Immature natural killer cell (primary cell): ENCODE measurements around the gene TMEM40. TPM values are rescaled to one million over a fixed set of nuclear protein-coding genes. Genes with fewer than 3 reads are reported as not detected.

Experiments
- DNase-seq, 3 donors: peaks; one replicate each; pipeline ENCODE4 v3.0.0; 2022; ENCODE audit warnings: mixed read lengths in 1 of 3
- H3K27ac Mint-ChIP-seq, 6 donors: one replicate each; pipeline ENCODE4 v1.8.0; 2020; ENCODE audit warnings: mixed read lengths in 6 of 6, mild to moderate bottlenecking in 5 of 6, inconsistent platforms in 4 of 6, moderate library complexity in 3 of 6
- H3K27me3 Mint-ChIP-seq, 3 donors: one replicate each; pipeline ENCODE4 v1.8.0; 2020 to 2021; ENCODE audit warnings: low read depth in 3 of 3, mild to moderate bottlenecking in 3 of 3, mixed read lengths in 3 of 3, moderate library complexity in 3 of 3, inconsistent platforms in 1 of 3
- H3K36me3 Mint-ChIP-seq, 3 donors: one replicate each; pipeline ENCODE4 v1.8.0; 2020; ENCODE audit warnings: mixed read lengths in 3 of 3, inconsistent platforms in 2 of 3, mild to moderate bottlenecking in 2 of 3
- H3K4me1 Mint-ChIP-seq, 2 donors: one replicate each; pipeline ENCODE4 v1.8.0; 2020; ENCODE audit warnings: inconsistent platforms in 2 of 2, mild to moderate bottlenecking in 2 of 2, mixed read lengths in 2 of 2, moderate library complexity in 1 of 2
- H3K4me3 Mint-ChIP-seq, 5 donors: one replicate each; pipeline ENCODE4 v1.8.0; 2020; ENCODE audit warnings: mild to moderate bottlenecking in 5 of 5, mixed read lengths in 5 of 5, inconsistent platforms in 3 of 5, moderate library complexity in 3 of 5
- H3K9me3 Mint-ChIP-seq, 6 donors: one replicate each; pipeline ENCODE4 v1.8.0; 2020; ENCODE audit warnings: mild to moderate bottlenecking in 6 of 6, mixed read lengths in 6 of 6, inconsistent platforms in 4 of 6, moderate library complexity in 3 of 6
- polyA plus RNA-seq, 3 donors: library from polyadenylated mRNA; unstranded; fragments of 300-500 nt; fragmentation: Illumina TruSeq; gene quantifications; one replicate each; pipeline ENCODE4 v1.2.3, GENCODE V29; 2021

TMEM40 gene
- 1 to 10 TPM in 2 of 3 donors, not detected in 1; 3.3 to 7.0 TPM for polyA plus RNA-seq

GRCh38 chr3:12759097-12759679 is at the start of gene TMEM40:
TMEM40 (minus strand) TSS chr3:12759259; CDS start chr3:12749832, 9,427 bp downstream.
- no peak within 1 kb of the TSS for H3K4me3 Mint-ChIP-seq
- no peaks in the 10 kb centered on the region for H3K36me3 Mint-ChIP-seq
- no peaks in the 10 kb centered on the region for H3K4me1 Mint-ChIP-seq
- H3K9me3 Mint-ChIP-seq, result no peaks in the 10 kb centered on the region
- H3K27me3 Mint-ChIP-seq, result peaks cover 2 to 6% (median 3%) of the 10 kb centered on the region in 3 donors
- DNase-seq, result no peak
- no peak within 1 kb of the TSS for H3K27ac Mint-ChIP-seq

- Mint-ChIP-seq H3K4me3 (peak overlapping the region; percentile 11 to 78 (median 26)), H3K27me3 (peaks cover 3 to 8% (median 4%) of the 10 kb centered on the region in 3 donors), H3K36me3 (no peaks in the 10 kb centered on the region), H3K9me3 (no peaks in the 10 kb centered on the region), H3K27ac (no peak overlapping the region), H3K4me1 (peaks cover 5 to 9% of the 10 kb centered on the region in 2 donors)
- DNase-seq, result no peak
These were observed 49.5 kb upstream of the TMEM40 start for GRCh38 chr3:12808587-12808986.

- H3K27ac Mint-ChIP-seq, result no peak overlapping the region
- no peaks in the 10 kb centered on the region for H3K9me3 Mint-ChIP-seq
- H3K4me3 Mint-ChIP-seq, result no peak overlapping the region
- no peaks in the 10 kb centered on the region for H3K36me3 Mint-ChIP-seq
- no peak for DNase-seq
- H3K27me3 Mint-ChIP-seq, result peaks cover 3 to 7% (median 4%) of the 10 kb centered on the region in 3 donors
- H3K4me1 Mint-ChIP-seq, result peaks cover 5 to 9% of the 10 kb centered on the region in 2 donors
These were observed 48.7 kb upstream of the TMEM40 start for GRCh38 chr3:12807601-12808359.

- peaks cover 5 to 9% of the 10 kb centered on the region in 2 donors for H3K4me1 Mint-ChIP-seq
These were observed 48.0 kb upstream of the TMEM40 start for GRCh38 chr3:12807066-12807465.

GRCh38 chr3:12803371-12803770 is 44.3 kb upstream of the TMEM40 start:
- Mint-ChIP-seq H3K4me3 (no peak overlapping the region), H3K36me3 (no peaks in the 10 kb centered on the region), H3K9me3 (no peaks in the 10 kb centered on the region), H3K27me3 (peaks cover 1 to 3% (median 2%) of the 10 kb centered on the region in 3 donors), H3K27ac (no peak overlapping the region), H3K4me1 (no peaks in the 10 kb centered on the region)
- no peak for DNase-seq

More at GRCh38 chr3:12807066-12807465, 48.0 kb upstream of the TMEM40 start:
- Mint-ChIP-seq H3K27ac (no peak overlapping the region), H3K27me3 (peaks cover 3 to 7% (median 4%) of the 10 kb centered on the region in 3 donors), H3K36me3 (no peaks in the 10 kb centered on the region), H3K4me3 (no peak overlapping the region), H3K9me3 (no peaks in the 10 kb centered on the region)
- DNase-seq, result no peak

- Mint-ChIP-seq H3K36me3 (no peaks in the 10 kb centered on the region), H3K27ac (no peak overlapping the region), H3K4me1 (peaks cover 7 to 11% of the 10 kb centered on the region in 2 donors), H3K27me3 (peaks cover 2 to 11% (median 7%) of the 10 kb centered on the region in 3 donors), H3K4me3 (no peak overlapping the region), H3K9me3 (no peaks in the 10 kb centered on the region)
- DNase-seq, result no peak
These were observed 40.7 kb upstream of the TMEM40 start for GRCh38 chr3:12799525-12800440.

GRCh38 chr3:12798559-12799179 is 39.6 kb upstream of the TMEM40 start:
- DNase-seq, result no peak
- Mint-ChIP-seq H3K27ac (no peak overlapping the region), H3K27me3 (peaks cover 2 to 11% (median 5%) of the 10 kb centered on the region in 3 donors), H3K9me3 (no peaks in the 10 kb centered on the region), H3K4me3 (peak overlapping the region in 1 of 5 donors; percentile 69), H3K36me3 (no peaks in the 10 kb centered on the region), H3K4me1 (peaks cover 7 to 11% of the 10 kb centered on the region in 2 donors)

GRCh38 chr3:12797892-12798558 is 39.0 kb upstream of the TMEM40 start:
- Mint-ChIP-seq H3K9me3 (no peaks in the 10 kb centered on the region), H3K27me3 (peaks cover 2 to 11% (median 6%) of the 10 kb centered on the region in 3 donors), H3K36me3 (no peaks in the 10 kb centered on the region), H3K4me3 (peak overlapping the region; percentile 2 to 69 (median 57)), H3K27ac (peak overlapping the region in 3 of 6 donors; percentile 8 to 49 (median 47)), H3K4me1 (peaks cover 7 to 11% of the 10 kb centered on the region in 2 donors)
- no peak for DNase-seq

- Mint-ChIP-seq H3K9me3 (no peaks in the 10 kb centered on the region), H3K27ac (peak overlapping the region in 2 of 6 donors; percentile 34 to 49), H3K4me3 (peak overlapping the region; percentile 25 to 90 (median 69)), H3K4me1 (peaks cover 7 to 11% of the 10 kb centered on the region in 2 donors), H3K27me3 (peaks cover 4 to 11% (median 6%) of the 10 kb centered on the region in 3 donors), H3K36me3 (no peaks in the 10 kb centered on the region)
- DNase-seq, result no peak
These were observed 38.2 kb upstream of the TMEM40 start for GRCh38 chr3:12797124-12797891.

GRCh38 chr3:12796171-12797123 is 37.4 kb upstream of the TMEM40 start, which contains the start of gene CAND2:
CAND2 (plus strand) TSS chr3:12796680; CDS start chr3:12796721, 41 bp downstream.
- peak within 1 kb of the TSS in 3 of 6 donors; percentile 32 to 49 (median 34) for H3K27ac Mint-ChIP-seq

GRCh38 chr3:12793701-12794100 is 34.6 kb upstream of the TMEM40 start:
- Mint-ChIP-seq H3K9me3 (no peaks in the 10 kb centered on the region), H3K27me3 (peaks cover 5 to 11% (median 9%) of the 10 kb centered on the region in 3 donors), H3K27ac (no peak overlapping the region), H3K36me3 (no peaks in the 10 kb centered on the region), H3K4me3 (no peak overlapping the region), H3K4me1 (peaks cover 7 to 11% of the 10 kb centered on the region in 2 donors)
- no peak for DNase-seq

More at GRCh38 chr3:12796171-12797123, 37.4 kb upstream of the TMEM40 start, which contains the start of gene CAND2:
- no peaks in the 10 kb centered on the region for H3K9me3 Mint-ChIP-seq
- peak; percentile 31 to 35 (median 34) for DNase-seq
- H3K4me1 Mint-ChIP-seq, result peaks cover 7 to 11% of the 10 kb centered on the region in 2 donors
- peaks cover 5 to 11% (median 6%) of the 10 kb centered on the region in 3 donors for H3K27me3 Mint-ChIP-seq
- peak within 1 kb of the TSS; percentile 82 to 90 (median 85) for H3K4me3 Mint-ChIP-seq
- no peaks in the 10 kb centered on the region for H3K36me3 Mint-ChIP-seq
